HG02870 (cell line): Measurements from ENCODE around the gene XRCC5.

ENCODE experiments used
- ATAC-seq: cut with Tn5 transposase; IDR thresholded peaks from one replicate; pipeline ENCODE4 v1.9.1; 2021; ENCODE audit warnings: mild to moderate bottlenecking, moderate library complexity; ENCODE audit not compliant: unreplicated experiment

XRCC5 gene

DNA sequence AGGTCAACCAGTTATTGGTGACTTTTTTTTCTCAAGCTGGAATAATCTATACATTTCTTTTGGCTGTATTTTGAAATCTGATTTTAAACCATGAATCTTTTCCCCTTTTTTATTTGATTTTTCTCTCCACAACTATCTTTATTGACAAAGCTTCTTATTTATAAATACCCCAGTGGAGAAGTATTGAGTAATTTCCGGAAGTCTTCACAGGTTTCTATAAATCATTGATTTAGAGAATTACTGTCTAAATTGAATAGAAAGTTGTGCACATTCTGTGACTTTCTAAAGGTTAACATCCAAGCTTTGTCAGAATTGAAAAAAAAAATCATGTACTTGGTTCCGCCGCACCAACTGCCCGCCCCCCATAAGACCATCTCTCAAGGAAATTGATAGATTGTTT is 39.8 kb downstream of the XRCC5 start:
- ATAC-seq: no peak

DNA sequence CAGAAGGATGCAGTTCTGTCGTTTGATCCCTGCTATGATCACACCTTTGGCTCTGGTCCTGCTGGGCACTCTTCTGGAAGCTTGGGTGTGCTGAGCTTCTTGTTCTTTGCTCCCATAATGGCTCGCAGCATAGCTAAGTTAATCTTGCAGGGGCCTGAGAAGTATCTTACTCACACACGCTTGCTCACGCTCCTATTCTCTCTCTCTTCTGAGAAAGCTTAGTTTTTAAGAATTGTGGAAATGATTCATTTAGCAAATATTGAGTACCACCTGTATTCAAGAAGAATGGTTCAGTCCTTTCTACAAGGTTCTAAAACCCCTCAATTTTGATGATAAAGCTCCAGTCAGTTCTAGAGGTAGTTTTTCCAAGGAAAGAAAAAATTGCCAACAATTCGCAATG is 40.6 kb downstream of the XRCC5 start:
- no peak for ATAC-seq

DNA sequence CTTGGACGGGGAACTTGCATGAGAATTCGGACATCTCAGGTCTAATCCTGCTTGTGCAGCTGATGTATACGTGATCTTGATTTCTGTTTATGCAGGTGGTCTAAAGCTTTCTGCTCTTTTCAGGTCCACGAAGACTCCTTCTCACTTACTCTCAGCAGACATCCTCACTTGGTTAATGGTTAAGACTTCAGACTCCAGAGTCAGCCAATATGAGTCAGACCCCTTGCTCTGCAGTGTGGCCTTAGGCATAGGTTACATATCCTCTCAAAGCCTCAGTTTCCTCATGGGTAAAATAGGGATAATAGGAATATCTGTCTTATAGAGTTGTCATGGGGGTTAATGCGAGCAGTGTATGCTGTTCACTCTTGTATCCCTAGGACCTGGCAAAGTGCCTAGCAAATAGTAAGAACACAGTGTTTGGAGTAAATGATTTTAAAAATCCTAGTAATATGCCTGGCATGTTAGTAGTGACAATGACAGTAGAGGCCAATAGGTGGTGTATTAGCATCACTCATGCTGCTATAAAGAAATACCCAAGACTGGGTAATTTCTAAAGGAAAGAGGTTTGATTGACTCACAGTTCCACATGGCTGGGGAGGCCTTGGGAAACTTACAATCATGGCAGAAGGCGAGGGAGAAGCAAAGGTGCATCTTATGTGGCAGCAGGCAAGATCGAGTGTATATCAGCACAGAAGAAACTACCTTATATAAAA is 42.3 kb downstream of the XRCC5 start:
- ATAC-seq: no peak

GRCh38 chr2:216155954-216156353 is 46.8 kb downstream of the XRCC5 start:
- no peak for ATAC-seq

DNA sequence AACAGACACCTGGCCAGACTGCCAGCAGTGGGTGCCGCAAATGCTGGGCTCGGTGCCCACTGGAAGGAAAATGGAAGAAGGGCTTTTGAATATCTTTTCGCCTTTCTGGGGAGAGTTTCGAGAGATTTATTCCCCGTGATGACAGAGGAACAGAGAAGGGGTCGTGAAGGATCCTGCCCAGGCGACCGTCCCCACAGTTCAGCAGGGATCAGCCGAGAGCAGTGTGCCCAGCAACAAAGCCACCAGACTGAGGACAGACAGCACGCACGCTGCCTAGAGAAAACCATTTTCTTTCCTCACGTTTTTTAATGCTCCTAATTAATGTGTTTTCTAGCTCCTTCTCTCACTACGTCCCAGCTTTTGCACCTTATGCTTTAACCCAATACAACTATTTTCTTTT is 47.7 kb downstream of the XRCC5 start:
- ATAC-seq: no peak

- ATAC-seq: no peak
These were observed 50.0 kb downstream of the XRCC5 start for GRCh38 chr2:216159144-216159543.

- ATAC-seq: no peak
These were observed 50.5 kb downstream of the XRCC5 start for GRCh38 chr2:216159646-216160045.

DNA sequence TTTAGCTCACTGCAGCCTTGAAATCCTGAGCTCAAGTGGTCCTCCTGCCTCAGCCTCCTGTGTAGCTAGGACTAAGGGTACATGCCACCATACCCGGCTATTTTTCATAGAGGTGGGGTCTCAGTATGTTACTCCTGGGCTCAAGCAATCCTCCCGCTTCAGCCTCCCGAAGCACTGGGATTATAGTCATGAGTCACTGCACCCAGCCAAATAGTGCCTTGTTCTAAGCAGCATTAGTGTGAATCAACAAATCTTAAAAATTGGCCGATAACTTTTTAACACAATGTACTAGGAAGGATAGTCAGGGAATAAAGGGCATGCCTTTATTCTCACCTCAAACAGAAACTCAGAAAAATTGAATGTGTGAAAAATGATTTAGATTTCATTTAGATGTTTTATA is 51.6 kb downstream of the XRCC5 start:
- ATAC-seq: no peak

- no peak for ATAC-seq
These were observed 52.8 kb downstream of the XRCC5 start for GRCh38 chr2:216161967-216162366.

GRCh38 chr2:216163518-216163917 is 54.4 kb downstream of the XRCC5 start:
- no peak for ATAC-seq

- ATAC-seq: no peak
These were observed 54.9 kb downstream of the XRCC5 start for GRCh38 chr2:216164087-216164486.

- ATAC-seq: no peak
These were observed 55.4 kb downstream of the XRCC5 start for GRCh38 chr2:216164576-216164975.

GRCh38 chr2:216165711-216166110 is 56.6 kb downstream of the XRCC5 start:
- no peak for ATAC-seq

DNA sequence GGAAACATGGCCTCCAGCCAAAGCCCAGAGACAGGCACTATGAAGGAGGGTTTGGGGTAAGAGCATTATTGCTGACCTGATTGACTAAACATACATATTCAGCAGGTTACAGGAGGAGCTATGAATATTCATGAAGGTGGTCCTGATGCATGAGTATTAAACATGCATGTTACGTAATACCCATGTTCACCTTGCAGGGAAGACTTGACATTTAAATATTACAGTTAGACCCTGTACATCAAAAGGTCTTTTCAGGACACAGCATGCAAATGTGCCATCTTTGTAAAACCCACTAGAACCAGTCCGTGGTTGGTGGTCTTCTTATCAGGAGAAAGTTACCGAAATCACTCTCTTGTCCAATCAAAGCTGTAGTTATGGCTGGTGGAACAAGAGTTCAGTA is 59.9 kb downstream of the XRCC5 start:
- no peak for ATAC-seq

GRCh38 chr2:216170076-216170763 is 61.1 kb downstream of the XRCC5 start:
- ATAC-seq: no peak

DNA sequence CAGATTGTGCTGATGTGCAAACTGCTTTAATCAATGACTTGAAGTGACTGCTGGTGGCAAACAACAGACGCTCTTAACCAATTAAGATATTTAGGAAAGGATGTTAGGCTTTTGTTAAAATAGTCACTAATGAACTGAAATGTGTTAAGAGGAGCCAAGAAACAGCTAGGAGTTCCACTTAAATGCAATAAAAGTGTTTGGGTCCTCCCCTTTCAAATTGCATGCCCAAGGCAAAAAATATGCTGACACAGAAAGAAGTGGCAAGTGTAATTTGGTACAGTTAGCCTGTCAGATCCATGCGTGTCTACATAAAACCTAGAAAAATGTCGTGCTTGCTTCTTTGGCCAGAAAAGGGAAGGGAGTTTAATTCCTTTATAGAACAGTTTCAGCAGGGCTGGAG is 61.9 kb downstream of the XRCC5 start:
- ATAC-seq: no peak

- ATAC-seq: no peak
These were observed 63.3 kb downstream of the XRCC5 start for GRCh38 chr2:216172493-216172892.

- ATAC-seq: no peak
These were observed 69.9 kb downstream of the XRCC5 start for GRCh38 chr2:216179015-216179414.

- no peak for ATAC-seq
These were observed 72.2 kb downstream of the XRCC5 start for GRCh38 chr2:216181351-216181750.

- ATAC-seq: no peak
These were observed 72.9 kb downstream of the XRCC5 start for GRCh38 chr2:216181953-216182461.

DNA sequence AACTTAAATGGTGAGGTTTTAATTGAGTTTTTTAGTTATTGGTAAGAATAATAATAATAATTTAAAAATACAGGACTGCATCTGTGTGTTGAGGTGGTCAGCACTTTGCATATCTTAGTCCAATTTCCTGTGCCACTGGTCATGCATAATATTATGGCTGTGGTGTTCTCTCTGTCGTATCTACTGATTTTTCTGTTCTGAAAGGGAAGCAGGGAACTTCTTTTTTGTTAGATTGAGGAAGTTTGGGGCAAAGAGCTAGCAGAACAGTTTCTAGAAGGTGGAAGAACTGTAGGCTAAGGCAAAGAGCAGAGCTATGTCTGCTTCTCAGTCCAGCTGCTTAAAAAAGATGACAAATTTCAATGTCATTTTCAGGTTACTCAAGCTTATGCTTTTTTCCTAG is 74.3 kb downstream of the XRCC5 start:
- no peak for ATAC-seq

DNA sequence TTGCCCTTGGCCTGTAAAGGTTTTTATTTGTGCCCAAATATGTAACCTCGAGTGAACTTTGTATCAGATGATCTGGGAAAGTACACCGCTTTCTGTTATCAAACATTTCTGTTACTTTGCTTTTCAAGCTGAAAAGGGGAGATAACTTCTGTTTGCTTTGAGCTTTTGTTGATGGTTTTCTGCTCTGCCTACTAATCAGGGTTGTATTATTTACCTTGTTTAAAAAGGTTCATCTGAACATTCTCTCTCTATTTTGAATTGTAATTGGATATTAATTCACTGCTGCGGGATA is 79.4 kb downstream of the XRCC5 start:
- no peak for ATAC-seq

DNA sequence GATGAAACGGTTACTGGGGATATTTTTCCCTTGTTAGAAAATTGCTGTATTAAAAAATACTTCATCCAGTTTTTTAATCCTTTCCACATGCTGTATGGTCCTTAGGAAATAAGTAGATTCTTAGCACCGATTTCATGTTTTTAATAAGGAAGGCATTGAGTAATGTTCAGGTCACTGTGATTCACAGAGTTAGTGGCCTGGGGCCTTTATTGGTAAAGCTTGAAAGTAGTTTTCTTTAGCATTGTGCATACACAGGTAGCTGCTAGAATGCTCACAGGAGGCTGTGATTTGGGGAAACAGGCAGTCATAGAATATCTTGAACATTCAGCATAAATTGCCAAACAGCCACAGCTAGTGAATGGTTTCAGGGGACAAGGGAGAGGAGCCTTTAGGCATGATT is 79.8 kb downstream of the XRCC5 start:
- no peak for ATAC-seq
